Smooth muscle cell (in vitro differentiated cells): ENCODE data around the gene LBR. TPM values are rescaled to one million over a fixed set of nuclear protein-coding genes. Genes with fewer than 3 reads are reported as not detected.

Experiments
- DNase-seq: peaks from one replicate; lab custom pipeline; 2025; ENCODE audit not compliant: unreplicated experiment; lab: John Stamatoyannopoulos, UW
- H2AFZ ChIP-seq: fragments of 200-600 bp; sonication (generic); 2 replicates; pipeline ENCODE4 v1.6.0; 2016; ENCODE audit warnings: antibody characterized with exemption, low read depth, mild to moderate bottlenecking
- H3F3A ChIP-seq: fragments of 200-600 bp; sonication (generic); 2 replicates; pipeline ENCODE4 v1.6.0; 2017; ENCODE audit warnings: antibody characterized with exemption, low read depth
- H3K27ac ChIP-seq: fragments of 200-600 bp; sonication (generic); 2 replicates; pipeline ENCODE4 v1.5.1; 2016; ENCODE audit warnings: low read depth, mild to moderate bottlenecking
- H3K27me3 ChIP-seq: fragments of 200-600 bp; sonication (generic); 2 replicates; pipeline ENCODE4 v1.6.1; 2016; ENCODE audit warnings: low read depth, mild to moderate bottlenecking
- H3K36me3 ChIP-seq: fragments of 200-600 bp; sonication (generic); 2 replicates; pipeline ENCODE4 v1.5.1; 2016; ENCODE audit warnings: low read depth
- H3K4me1 ChIP-seq: fragments of 200-600 bp; sonication (generic); 2 replicates; pipeline ENCODE4 v1.5.1; 2016; ENCODE audit warnings: low read depth
- H3K4me2 ChIP-seq: fragments of 200-600 bp; sonication (generic); 2 replicates; pipeline ENCODE4 v1.6.0; 2016; ENCODE audit warnings: mild to moderate bottlenecking
- H3K4me3 ChIP-seq: fragments of 200-600 bp; sonication (generic); 2 replicates; pipeline ENCODE4 v1.5.1; 2016; ENCODE audit warnings: mild to moderate bottlenecking
- H3K79me2 ChIP-seq: fragments of 200-600 bp; sonication (generic); 2 replicates; pipeline ENCODE4 v1.6.0; 2016; ENCODE audit warnings: low read depth, mild to moderate bottlenecking
- H3K9ac ChIP-seq: fragments of 200-600 bp; sonication (generic); 2 replicates; pipeline ENCODE4 v1.6.0; 2016; ENCODE audit warnings: low read depth
- H3K9me3 ChIP-seq: fragments of 200-600 bp; sonication (generic); replicated peaks from 2 replicates; pipeline ENCODE4 v1.5.1; 2016; ENCODE audit warnings: low read depth
- H4K20me1 ChIP-seq: fragments of 200-600 bp; sonication (generic); 2 replicates; pipeline ENCODE4 v1.6.0; 2016; ENCODE audit warnings: low read depth
- CTCF ChIP-seq: fragments of 200-600 bp; sonication (generic); IDR thresholded peaks from 2 replicates; pipeline ENCODE4 v1.5.1; 2017; ENCODE audit warnings: borderline replicate concordance, mild to moderate bottlenecking, antibody characterized with exemption; ENCODE audit not compliant: insufficient read depth, poor library complexity, severe bottlenecking
- WGBS: methylation state at CpG from one replicate; pipeline ENCODE4 v1.1.7; 2016; ENCODE audit warnings: low lambda C conversion rate; 5-methylcytosine and 5-hydroxymethylcytosine counted together
- polyA plus RNA-seq: library from polyadenylated mRNA; unstranded; fragments of >200 nt; fragmentation: Nextera tagmentation; extraction: Ambion mirVana; gene quantifications from 2 replicates; pipeline ENCODE4 v1.2.1, GENCODE V29; 2016
- total RNA-seq: library from RNA; depleted of rRNA; stranded (reverse); fragments of >200 nt; gene quantifications from 2 replicates; pipeline ENCODE4 v1.2.3, GENCODE V29; 2014

LBR gene
- total and polyA plus RNA-seq, 2 experiments from 2014 or later = 24.8 to 33.4 TPM

GRCh38 chr1:225462714-225463574 lies 35.1 kb upstream of the LBR start:
- no peak for TF ChIP-seq CTCF
- H3K4me2 ChIP-seq = no peak overlapping the region
- DNase-seq = no peak
- H3K27me3 ChIP-seq = no peaks in the 10 kb centered on the region
- peaks cover 7% of the 10 kb centered on the region for H3F3A ChIP-seq
- H3K4me3 ChIP-seq = no peak overlapping the region
- H3K9me3 ChIP-seq = no peaks in the 10 kb centered on the region
- no peaks in the 10 kb centered on the region for H3K36me3 ChIP-seq
- 82% methylated on average over 15 of the region's 15 CpGs for WGBS
- H3K27ac ChIP-seq = no peak overlapping the region
- H2AFZ ChIP-seq = no peak overlapping the region
- no peak overlapping the region for H3K9ac ChIP-seq
- H3K79me2 ChIP-seq = no peaks in the 10 kb centered on the region
- no peaks in the 10 kb centered on the region for H4K20me1 ChIP-seq
- H3K4me1 ChIP-seq = peaks cover 12% of the 10 kb centered on the region

GRCh38 chr1:225462429-225462713 lies 34.5 kb upstream of the LBR start:
- H3K27ac ChIP-seq = no peak overlapping the region
- H3K9ac ChIP-seq = no peak overlapping the region
- H3K4me1 ChIP-seq = peaks cover 12% of the 10 kb centered on the region
- H3K9me3 ChIP-seq = no peaks in the 10 kb centered on the region
- peaks cover 7% of the 10 kb centered on the region for H3F3A ChIP-seq
- H3K27me3 ChIP-seq = no peaks in the 10 kb centered on the region
- H3K79me2 ChIP-seq = no peaks in the 10 kb centered on the region
- TF ChIP-seq CTCF = no peak
- H2AFZ ChIP-seq = no peak overlapping the region
- DNase-seq = no peak
- no peak overlapping the region for H3K4me2 ChIP-seq
- no peaks in the 10 kb centered on the region for H3K36me3 ChIP-seq
- no peak overlapping the region for H3K4me3 ChIP-seq
- no peaks in the 10 kb centered on the region for H4K20me1 ChIP-seq
- WGBS = 88% methylated on average over 5 of the region's 5 CpGs

- Histone ChIP-seq H3K4me2 (no peak overlapping the region), H3K4me1 (peaks cover 12% of the 10 kb centered on the region), H3K27ac (no peak overlapping the region), H3K4me3 (no peak overlapping the region), H3K79me2 (no peaks in the 10 kb centered on the region), H4K20me1 (no peaks in the 10 kb centered on the region), H3F3A (peaks cover 7% of the 10 kb centered on the region), H3K9me3 (no peaks in the 10 kb centered on the region), H2AFZ (no peak overlapping the region), H3K36me3 (no peaks in the 10 kb centered on the region), H3K9ac (no peak overlapping the region), H3K27me3 (no peaks in the 10 kb centered on the region)
- WGBS = 88% methylated on average over 19 of the region's 19 CpGs
- TF ChIP-seq CTCF = no peak
- no peak for DNase-seq
Observed at GRCh38 chr1:225461533-225462428, 33.9 kb upstream of the LBR start.
